ENCODE results near the gene BCL6. TPM values are rescaled to one million over a fixed set of nuclear protein-coding genes. Genes with fewer than 3 reads are reported as not detected.

BCL6 gene
- total and polyA plus RNA-seq, 2 donors (not counting 3 experiments of a cell fraction or from before 2014, with no cell fraction given): 6.9 to 12.1 TPM

DNA sequence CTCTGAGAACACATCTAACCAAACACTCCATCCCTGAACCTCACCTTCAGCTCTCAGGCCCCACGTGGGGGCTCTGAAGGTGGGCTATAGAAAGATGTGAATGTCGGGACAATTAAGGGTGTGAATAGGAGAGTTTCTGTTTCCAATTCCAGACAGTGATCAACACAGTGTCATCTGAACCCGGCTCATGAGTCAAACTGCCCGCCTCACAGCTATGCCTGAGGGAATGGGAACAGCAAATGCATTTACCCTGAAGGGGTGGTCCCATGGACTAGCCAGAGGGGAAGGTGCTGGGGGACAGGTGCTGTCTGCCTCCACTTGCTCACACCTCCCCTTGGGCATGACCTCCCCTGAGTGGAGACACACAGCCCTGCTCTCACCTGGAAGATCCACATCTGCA lies 49.2 kb downstream of the BCL6 start:
- TF ChIP-seq EZH2 (IDR thresholded peaks at IDR 0.05; ENCODE audit: borderline replicate concordance, low read depth, low read length, severe bottlenecking) (no peak), JUN (IDR thresholded peaks at IDR 0.05; ENCODE audit: borderline replicate concordance, insufficient read depth, insufficient read length, low read depth) (no peak), MYC (IDR thresholded peaks at IDR 0.05; ENCODE audit: low read depth, low read length) (no peak), POLR2AphosphoS5 (IDR thresholded peaks at IDR 0.05; ENCODE audit: insufficient read depth, low read depth, low read length) (no peak), FOS (IDR thresholded peaks at IDR 0.05; ENCODE audit: borderline replicate concordance, insufficient read depth, low read length) (no peak), GATA2 (IDR thresholded peaks at IDR 0.05; ENCODE audit: insufficient read depth, insufficient read length, low read depth, low read length) (no peak), POLR2A (IDR thresholded peaks at IDR 0.05; ENCODE audit: low read depth, low read length) (no peak)
- TF ChIP-seq, protein P1, sequence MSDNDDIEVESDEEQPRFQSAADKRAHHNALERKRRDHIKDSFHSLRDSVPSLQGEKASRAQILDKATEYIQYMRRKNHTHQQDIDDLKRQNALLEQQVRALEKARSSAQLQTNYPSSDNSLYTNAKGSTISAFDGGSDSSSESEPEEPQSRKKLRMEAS (IDR thresholded peaks at IDR 0.05; ENCODE audit: insufficient read depth, insufficient read length): no peak
- TF ChIP-seq, protein P2, sequence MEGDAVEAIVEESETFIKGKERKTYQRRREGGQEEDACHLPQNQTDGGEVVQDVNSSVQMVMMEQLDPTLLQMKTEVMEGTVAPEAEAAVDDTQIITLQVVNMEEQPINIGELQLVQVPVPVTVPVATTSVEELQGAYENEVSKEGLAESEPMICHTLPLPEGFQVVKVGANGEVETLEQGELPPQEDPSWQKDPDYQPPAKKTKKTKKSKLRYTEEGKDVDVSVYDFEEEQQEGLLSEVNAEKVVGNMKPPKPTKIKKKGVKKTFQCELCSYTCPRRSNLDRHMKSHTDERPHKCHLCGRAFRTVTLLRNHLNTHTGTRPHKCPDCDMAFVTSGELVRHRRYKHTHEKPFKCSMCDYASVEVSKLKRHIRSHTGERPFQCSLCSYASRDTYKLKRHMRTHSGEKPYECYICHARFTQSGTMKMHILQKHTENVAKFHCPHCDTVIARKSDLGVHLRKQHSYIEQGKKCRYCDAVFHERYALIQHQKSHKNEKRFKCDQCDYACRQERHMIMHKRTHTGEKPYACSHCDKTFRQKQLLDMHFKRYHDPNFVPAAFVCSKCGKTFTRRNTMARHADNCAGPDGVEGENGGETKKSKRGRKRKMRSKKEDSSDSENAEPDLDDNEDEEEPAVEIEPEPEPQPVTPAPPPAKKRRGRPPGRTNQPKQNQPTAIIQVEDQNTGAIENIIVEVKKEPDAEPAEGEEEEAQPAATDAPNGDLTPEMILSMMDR (IDR thresholded peaks at IDR 0.05; ENCODE audit: extremely low read depth in 1 of 2, insufficient read depth in 1 of 2, low read depth in 1 of 2, low read length in 2 of 2): no peak
- Histone ChIP-seq H3K27ac (ENCODE audit: insufficient read depth, low read depth, low read length) (no peak overlapping the region), H4K20me1 (replicated peaks; ENCODE audit: control insufficient read depth, extremely low read depth, insufficient read depth, low read length) (no peaks in the 10 kb centered on the region), H2AFZ (ENCODE audit: low read depth, low read length) (no peak overlapping the region), H3K9ac (replicated peaks; ENCODE audit: extremely low read depth, insufficient read depth, low read length) (no peak overlapping the region), H3K36me3 (ENCODE audit: control insufficient read depth in 2 of 2, extremely low read depth in 1 of 2, insufficient read depth in 2 of 2, low read length in 2 of 2) (no peaks in the 10 kb centered on the region), H3K4me2 (ENCODE audit: insufficient read depth, low read length) (no peak overlapping the region), H3K27me3 (ENCODE audit: control insufficient read depth in 2 of 2, insufficient read depth in 2 of 2, low read length in 2 of 2) (no peaks in the 10 kb centered on the region), H3K9me3 (replicated peaks; ENCODE audit: control insufficient read depth, insufficient read depth, low read length) (no peaks in the 10 kb centered on the region), H3K4me1 (ENCODE audit: control insufficient read depth, extremely low read depth, insufficient read depth, low read length) (no peaks in the 10 kb centered on the region), H3K9me1 (replicated peaks; ENCODE audit: control insufficient read depth, extremely low read depth, insufficient read depth, low read length) (no peaks in the 10 kb centered on the region), H3K4me3 (replicated peaks in 1 of 3; ENCODE audit: insufficient read depth in 1 of 3, low read depth in 1 of 3, low read length in 3 of 3) (no peak overlapping the region), H3K79me2 (ENCODE audit: control insufficient read depth, insufficient read depth, low read length) (no peaks in the 10 kb centered on the region)
- CTCF ChIA-PET: interaction anchor here (1.7 to 1.8 kb wide), 2 partner anchors 16 to 18 kb away, joined by 5 read pairs; no protein-coding TSS in a partner anchor
- DNase-seq (ENCODE audit: low read depth, low spot score) (no peak), FAIRE-seq (no peak)
- no TSS peak for BruUV-seq (replicated peaks)
- dilution Hi-C loops (cut with MboI; ENCODE audit: extremely low pct_ligation_motif_present, low sequenced_read_pairs) (loop anchor here (25.0 kb wide), 1 partner anchor 384 kb away; no protein-coding TSS in a partner anchor), intact Hi-C loops (cut with micrococcal nuclease) (no loop called here)
- POLR2A ChIA-PET: no interaction called here

All from endothelial cell of umbilical vein (primary cell).